Measurements from ENCODE around the gene SHC2.

Gene SHC2

GRCh38 chr19:496112-496665 is 35.4 kb upstream of the SHC2 start, which contains the start of gene MADCAM1:
Gene MADCAM1, plus strand, starts transcription at chr19:496486. Its CDS starts 14 bp downstream, at chr19:496500.
- TF ChIP-seq GATA2 (IDR thresholded peaks at IDR 0.05; ENCODE audit: low read depth, low read length) (no peak), GATA3 (IDR thresholded peaks at IDR 0.05; ENCODE audit: low read depth, low read length) (no peak)

GRCh38 chr19:495402-496111 is 34.7 kb upstream of the SHC2 start:
- TF ChIP-seq GATA2 (IDR thresholded peaks at IDR 0.05; ENCODE audit: low read depth, low read length) (no peak), GATA3 (IDR thresholded peaks at IDR 0.05; ENCODE audit: low read depth, low read length) (no peak)

GRCh38 chr19:495081-495401 is 34.2 kb upstream of the SHC2 start:
- TF ChIP-seq GATA3 (IDR thresholded peaks at IDR 0.05; ENCODE audit: low read depth, low read length) (no peak), GATA2 (IDR thresholded peaks at IDR 0.05; ENCODE audit: low read depth, low read length) (no peak)

DNA sequence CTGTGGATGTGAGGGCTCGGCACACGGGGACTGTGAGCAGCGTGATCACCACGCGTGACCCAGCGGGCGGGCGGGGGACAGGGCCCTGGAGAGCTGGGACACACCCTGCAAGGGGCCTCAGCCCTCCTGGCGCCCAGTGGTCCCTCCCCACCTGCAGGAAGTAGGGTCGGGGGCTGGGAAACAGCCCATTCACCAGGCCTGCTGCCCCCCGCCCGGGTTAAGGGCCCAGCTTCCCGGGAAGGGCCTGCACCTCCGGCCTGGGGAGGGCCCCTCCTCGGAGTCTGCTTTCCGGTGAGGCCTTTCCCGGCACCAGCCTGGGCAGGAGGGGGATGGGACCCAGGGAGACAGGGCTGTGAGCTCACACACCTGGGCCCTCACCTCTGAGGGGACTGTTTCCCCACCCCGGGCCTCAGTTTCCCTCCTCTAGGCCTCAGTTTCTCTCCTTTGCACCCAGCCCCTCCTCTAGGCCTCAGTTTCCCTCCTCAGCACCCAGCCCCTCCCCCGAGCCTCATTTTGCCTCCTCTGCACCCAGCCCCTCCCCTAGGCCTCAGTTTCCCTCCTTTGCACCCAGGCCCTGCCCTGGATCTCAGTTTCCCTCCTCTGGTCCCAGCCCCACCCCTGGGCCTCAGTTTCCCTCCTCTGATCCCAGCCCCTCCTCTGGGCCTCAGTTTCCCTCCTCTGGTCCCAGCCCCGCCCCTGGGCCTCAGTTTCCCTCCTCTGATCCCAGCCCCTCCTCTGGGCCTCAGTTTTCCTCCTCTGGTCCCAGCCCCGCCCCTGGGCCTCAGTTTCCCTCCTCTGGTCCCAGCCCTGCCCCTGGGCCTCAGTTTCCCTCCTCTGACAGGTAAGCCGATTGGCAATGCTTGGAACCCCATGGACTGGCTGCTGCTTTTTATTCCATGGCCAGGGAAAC is 33.6 kb upstream of the SHC2 start:
- TF ChIP-seq GATA2 (IDR thresholded peaks at IDR 0.05; ENCODE audit: low read depth, low read length) (no peak), GATA3 (IDR thresholded peaks at IDR 0.05; ENCODE audit: low read depth, low read length) (no peak)

DNA sequence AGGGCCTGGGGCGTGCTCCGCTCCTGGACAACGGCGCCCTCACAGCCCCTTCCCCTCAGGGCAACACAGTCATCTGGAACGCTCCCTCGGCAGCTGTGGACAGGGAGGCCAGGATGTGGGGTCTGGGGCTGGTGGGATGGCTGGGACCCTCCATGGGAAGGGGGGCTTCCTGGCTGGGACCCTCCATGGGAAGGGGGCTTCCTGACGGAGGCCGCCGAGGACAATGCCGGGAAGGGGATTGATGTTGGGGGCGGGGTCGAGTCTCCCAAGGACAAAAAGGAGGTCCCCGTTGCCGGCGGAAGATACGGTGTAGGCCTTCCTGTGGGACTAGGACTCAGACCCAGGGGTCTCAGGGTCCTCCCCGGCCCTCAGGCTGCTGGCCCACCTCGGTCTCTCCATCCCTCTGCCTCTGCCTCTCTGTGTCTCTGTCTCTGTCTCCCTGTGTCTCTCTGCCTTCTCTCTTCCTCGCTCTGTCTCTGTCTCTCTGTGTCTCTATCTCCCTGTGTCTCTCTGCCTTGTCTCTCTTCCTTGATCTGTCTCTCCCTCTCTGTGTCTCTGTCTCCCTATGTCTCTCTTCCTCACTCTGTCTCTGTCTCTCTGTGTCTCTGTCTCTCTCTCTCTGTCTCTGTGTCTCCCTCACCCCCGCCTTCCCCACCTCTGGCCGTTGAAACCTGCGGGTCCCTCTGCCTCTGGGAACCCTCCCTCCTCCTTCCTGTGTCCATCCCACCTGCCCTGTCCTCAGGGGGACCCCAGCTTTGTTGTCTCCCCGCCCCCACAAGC is 32.7 kb upstream of the SHC2 start:
- TF ChIP-seq GATA3 (IDR thresholded peaks at IDR 0.05; ENCODE audit: low read depth, low read length) (no peak), GATA2 (IDR thresholded peaks at IDR 0.05; ENCODE audit: low read depth, low read length) (no peak)

DNA sequence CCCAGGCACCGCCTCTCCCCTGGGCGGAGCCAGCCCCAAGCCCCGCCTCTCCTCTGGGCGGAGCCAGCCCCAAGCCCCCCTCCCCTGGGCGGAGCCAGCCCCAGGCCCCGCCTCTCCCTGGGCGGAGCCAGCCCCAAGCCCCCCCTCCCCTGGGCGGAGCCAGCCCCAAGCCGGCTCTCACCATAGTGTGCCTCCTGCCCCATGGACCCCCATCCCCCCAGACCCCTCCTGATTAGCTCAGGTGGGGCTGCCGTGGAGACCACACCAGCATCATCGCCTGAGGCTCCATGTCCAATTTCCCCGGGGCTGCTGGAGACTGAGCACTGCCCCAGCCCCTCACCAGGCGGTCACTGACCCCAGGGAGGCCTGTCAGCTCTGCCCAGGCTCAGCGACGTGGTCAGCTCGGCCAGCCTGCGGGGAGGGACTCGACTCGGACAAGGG is 31.3 kb upstream of the SHC2 start:
- TF ChIP-seq GATA3 (IDR thresholded peaks at IDR 0.05; ENCODE audit: low read depth, low read length) (no peak), GATA2 (IDR thresholded peaks at IDR 0.05; ENCODE audit: low read depth, low read length) (no peak)

DNA sequence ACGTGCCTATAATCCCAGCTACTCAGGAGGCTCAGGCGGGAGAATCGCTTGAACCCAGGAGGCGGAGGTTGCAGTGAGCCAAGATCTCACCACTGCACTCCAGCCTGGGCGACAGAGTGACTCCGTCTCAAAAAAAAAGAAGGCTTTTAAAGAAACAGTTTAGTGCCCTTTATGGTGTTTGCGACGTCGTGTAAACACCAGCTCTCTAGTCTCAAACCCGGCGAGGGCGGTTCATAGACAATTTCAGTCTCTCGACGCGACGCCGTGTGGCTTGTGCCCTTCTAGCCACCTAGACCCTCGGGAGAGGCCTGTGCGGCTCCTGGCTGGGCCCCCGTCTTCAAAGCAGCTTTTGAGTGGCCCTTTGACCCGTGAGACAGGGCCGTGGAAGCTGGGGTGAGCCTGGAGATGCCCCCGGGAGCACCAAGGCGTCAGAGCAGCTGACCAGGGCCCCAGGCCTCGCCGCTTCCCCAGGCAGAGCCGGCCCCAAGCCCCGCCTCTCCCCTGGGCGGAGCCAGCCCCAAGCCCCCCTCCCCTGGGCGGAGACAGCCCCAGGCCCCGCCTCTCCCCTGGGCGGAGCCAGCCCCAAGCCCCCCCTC is 30.4 kb upstream of the SHC2 start:
- TF ChIP-seq GATA2 (IDR thresholded peaks at IDR 0.05; ENCODE audit: low read depth, low read length) (no peak), GATA3 (IDR thresholded peaks at IDR 0.05; ENCODE audit: low read depth, low read length) (no peak)

- no peak for TF ChIP-seq GATA2 (IDR thresholded peaks at IDR 0.05; ENCODE audit: low read depth, low read length)
- TF ChIP-seq GATA3 (IDR thresholded peaks at IDR 0.05; ENCODE audit: low read depth, low read length): no peak
These were observed 28.8 kb upstream of the SHC2 start for GRCh38 chr19:489418-490196.

DNA sequence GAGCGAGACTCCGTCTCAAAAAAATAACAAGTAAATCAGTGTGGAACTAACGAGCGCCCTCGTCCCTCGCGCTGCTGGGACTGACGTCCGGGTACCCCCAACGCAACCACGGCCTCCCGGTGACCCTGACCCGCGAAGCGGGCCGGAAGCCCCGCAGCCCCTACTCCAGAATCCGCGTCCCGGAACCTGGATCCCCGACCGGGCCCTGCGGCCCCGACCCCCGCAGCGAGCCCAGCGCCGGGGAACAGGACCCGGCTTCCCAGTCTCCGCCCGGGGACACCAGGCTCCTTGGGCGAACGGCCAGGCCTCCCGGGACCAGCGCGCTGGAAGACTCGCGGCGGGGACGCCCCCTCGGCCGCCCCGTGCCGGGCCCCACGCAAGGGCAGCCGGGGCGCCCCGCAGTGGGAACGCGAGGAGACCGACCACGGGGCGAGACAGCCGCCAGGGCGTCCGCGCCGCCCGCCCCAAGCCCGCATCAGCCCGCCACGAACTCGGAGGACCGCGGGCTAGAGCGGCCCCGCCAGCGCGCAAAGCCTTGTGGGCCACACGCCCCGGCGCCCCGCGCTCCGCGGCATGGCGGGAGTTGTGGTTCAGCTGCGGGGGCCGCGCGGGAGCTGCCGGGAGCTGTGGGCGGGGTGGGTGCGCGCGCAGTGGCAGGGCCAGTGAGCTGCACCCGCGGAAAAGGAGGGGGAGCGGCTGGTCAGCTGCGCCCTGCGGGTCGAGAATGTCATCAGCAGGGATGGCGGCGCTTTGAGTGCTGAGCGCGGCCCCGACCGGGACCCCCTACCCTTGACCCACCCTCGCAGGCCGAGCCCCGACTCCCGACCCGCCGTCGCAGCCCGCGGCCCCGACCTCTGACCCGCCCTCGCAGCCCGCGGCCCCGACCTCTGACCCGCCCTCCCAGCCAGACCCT is 27.9 kb upstream of the SHC2 start:
- TF ChIP-seq GATA2 (IDR thresholded peaks at IDR 0.05; ENCODE audit: low read depth, low read length): no peak

DNA sequence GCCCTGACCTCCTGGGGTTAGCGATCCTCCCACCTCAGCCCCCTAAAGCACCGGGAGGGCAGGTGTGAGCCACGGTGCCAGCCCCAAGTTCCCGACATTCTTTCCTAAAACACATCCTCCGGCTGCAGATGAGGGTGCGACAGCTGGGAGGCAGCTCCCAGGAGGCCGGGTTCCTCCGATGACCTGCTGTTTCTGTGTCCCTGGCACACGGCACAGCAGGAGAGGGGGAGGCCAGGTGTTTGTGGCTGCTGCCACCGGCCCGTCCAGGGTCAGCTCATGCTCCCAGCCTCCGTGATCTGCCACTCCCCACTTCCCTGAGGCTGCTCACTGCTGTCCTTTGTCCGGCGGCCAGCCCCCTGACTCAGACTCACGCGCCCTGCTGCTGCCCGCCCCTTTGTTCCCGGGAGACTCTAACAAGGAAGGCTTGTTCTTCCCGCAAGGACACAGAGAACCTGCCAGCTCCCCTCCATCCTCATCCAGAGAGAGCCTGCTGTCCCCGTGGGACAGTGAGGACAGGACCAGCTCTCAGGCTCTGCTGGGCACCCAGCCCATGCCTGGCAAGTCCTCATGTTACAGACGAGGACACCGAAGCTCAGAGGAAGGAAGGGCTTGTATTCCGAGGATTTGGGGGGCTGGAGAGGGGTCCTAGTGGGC is 24.9 kb upstream of the SHC2 start:
- TF ChIP-seq GATA2 (IDR thresholded peaks at IDR 0.05; ENCODE audit: low read depth, low read length) (no peak), GATA3 (IDR thresholded peaks at IDR 0.05; ENCODE audit: low read depth, low read length) (no peak)

DNA sequence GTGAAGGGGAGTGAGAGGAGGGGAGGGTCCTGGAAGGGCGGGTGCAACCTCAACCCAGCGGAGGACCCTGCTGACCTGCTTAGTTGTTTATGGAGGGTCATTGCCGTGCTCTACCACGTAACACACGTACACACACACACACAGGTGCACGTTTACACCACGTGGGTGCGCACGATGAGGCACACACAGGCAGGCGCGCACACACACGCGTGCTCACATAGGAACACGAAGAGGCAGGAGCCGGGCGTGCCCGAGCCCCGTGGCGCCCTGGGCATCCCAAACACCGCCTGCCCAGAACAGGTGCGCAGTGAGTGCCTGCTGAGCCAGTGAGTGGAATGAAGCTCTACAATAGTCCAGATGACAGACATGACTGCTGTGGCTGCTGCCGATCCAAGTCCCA is 24.2 kb upstream of the SHC2 start:
- no peak for TF ChIP-seq GATA2 (IDR thresholded peaks at IDR 0.05; ENCODE audit: low read depth, low read length)
- no peak for TF ChIP-seq GATA3 (IDR thresholded peaks at IDR 0.05; ENCODE audit: low read depth, low read length)
